H9 (cell line): Measurements from ENCODE around the gene TTC3. TPM values are rescaled to one million over a fixed set of nuclear protein-coding genes. Genes with fewer than 3 reads are reported as not detected.
A peak's percentile ranks its signal among the peaks of the same experiment; 100 is the strongest.

Source experiments
- DNase-seq: peaks from one replicate; pipeline ENCODE4 v3.0.0-alpha.2; 2017
- H2AFZ ChIP-seq: one replicate; pipeline ENCODE4 v1.6.1; 2013; ENCODE audit warnings: mild to moderate bottlenecking, low read length, control low read depth, moderate library complexity
- H2AK5ac ChIP-seq: 2 replicates; pipeline ENCODE4 v1.6.1; 2013; ENCODE audit warnings: low read length, control low read depth, mixed read lengths; ENCODE audit not compliant: insufficient read length
- H2BK120ac ChIP-seq: one replicate; pipeline ENCODE4 v1.6.1; 2013; ENCODE audit warnings: low read depth, mild to moderate bottlenecking, low read length, control low read depth, inconsistent platforms; ENCODE audit not compliant: poor library complexity, severe bottlenecking
- H2BK12ac ChIP-seq: 2 replicates; pipeline ENCODE4 v1.6.1; 2013; ENCODE audit warnings: low read length, control low read depth, mixed read lengths, low read depth; ENCODE audit not compliant: insufficient read length
- H2BK15ac ChIP-seq: 2 replicates; pipeline ENCODE4 v1.6.1; 2013; ENCODE audit warnings: low read depth, low read length, control low read depth
- H2BK20ac ChIP-seq: one replicate; pipeline ENCODE4 v1.6.1; 2013; ENCODE audit warnings: low read depth, mild to moderate bottlenecking, low read length, control low read depth, inconsistent platforms; ENCODE audit not compliant: poor library complexity, severe bottlenecking
- H2BK5ac ChIP-seq: 2 replicates; pipeline ENCODE4 v1.6.1; 2013; ENCODE audit warnings: low read length, control low read depth, mixed read lengths; ENCODE audit not compliant: insufficient read length
- H3K14ac ChIP-seq: 2 replicates; pipeline ENCODE4 v1.6.1; 2013; ENCODE audit warnings: low read length, control low read depth; ENCODE audit not compliant: insufficient read depth
- H3K18ac ChIP-seq: 2 replicates; pipeline ENCODE4 v1.6.1; 2013; ENCODE audit warnings: low read depth, mild to moderate bottlenecking, mixed read lengths, low read length, control low read depth; ENCODE audit not compliant: insufficient read length
- H3K23ac ChIP-seq: 2 replicates; pipeline ENCODE4 v1.6.1; 2013; ENCODE audit warnings: low read length, control low read depth, mixed read lengths, low read depth; ENCODE audit not compliant: insufficient read length
- H3K23me2 ChIP-seq: 2 replicates; pipeline ENCODE4 v1.6.1; 2013; ENCODE audit warnings: low read depth, mild to moderate bottlenecking, mixed read lengths, low read length, control low read depth; ENCODE audit not compliant: insufficient read length, poor library complexity, severe bottlenecking
- H3K27ac ChIP-seq: 2 replicates; pipeline ENCODE4 v1.5.1; 2013; ENCODE audit warnings: low read length, control low read depth, mixed read lengths, low read depth; ENCODE audit not compliant: insufficient read length
- H3K27me3 ChIP-seq: 2 replicates; pipeline ENCODE4 v1.6.1; 2013; ENCODE audit warnings: low read length, control low read depth, inconsistent platforms; ENCODE audit not compliant: insufficient read depth
- H3K4ac ChIP-seq: 2 replicates; pipeline ENCODE4 v1.6.1; 2013; ENCODE audit warnings: low read depth, mild to moderate bottlenecking, control low read depth, inconsistent platforms, low read length, moderate library complexity
- H3K4me1 ChIP-seq: 2 replicates; pipeline ENCODE4 v1.6.1; 2013; ENCODE audit warnings: low read length, control low read depth, inconsistent platforms; ENCODE audit not compliant: insufficient read depth
- H3K4me2 ChIP-seq: 2 replicates; pipeline ENCODE4 v1.6.1; 2013; ENCODE audit warnings: low read length, control low read depth, mixed read lengths; ENCODE audit not compliant: insufficient read length, insufficient read depth
- H3K56ac ChIP-seq: 2 replicates; pipeline ENCODE4 v1.6.1; 2013; ENCODE audit warnings: low read depth, mild to moderate bottlenecking, mixed read lengths, low read length, control low read depth; ENCODE audit not compliant: insufficient read length
- H3K79me1 ChIP-seq: 2 replicates; pipeline ENCODE4 v1.6.1; 2013; ENCODE audit warnings: low read depth, mild to moderate bottlenecking, moderate library complexity, low read length, control low read depth, inconsistent platforms; ENCODE audit not compliant: insufficient read depth, poor library complexity, severe bottlenecking
- H3K79me2 ChIP-seq: 2 replicates; pipeline ENCODE4 v1.6.1; 2013; ENCODE audit warnings: low read length, control low read depth, inconsistent platforms; ENCODE audit not compliant: insufficient read depth
- H3K9ac ChIP-seq: 2 replicates; pipeline ENCODE4 v1.6.1; 2013; ENCODE audit warnings: low read length, control low read depth, mixed read lengths; ENCODE audit not compliant: insufficient read length; ENCODE audit errors: extremely low read depth
- H3K9me3 ChIP-seq: one replicate; pipeline ENCODE4 v1.6.1; 2013; ENCODE audit warnings: low read depth, low read length, inconsistent platforms; ENCODE audit not compliant: control insufficient read depth
- H3T11ph ChIP-seq: one replicate; pipeline ENCODE4 v1.6.1; 2013; ENCODE audit warnings: mild to moderate bottlenecking, low read length, control low read depth, inconsistent platforms
- H4K20me1 ChIP-seq: one replicate; pipeline ENCODE4 v1.6.1; 2013; ENCODE audit not compliant: control insufficient read depth, insufficient read length, insufficient read depth
- H4K5ac ChIP-seq: 2 replicates; pipeline ENCODE4 v1.6.1; 2013; ENCODE audit warnings: low read depth, mild to moderate bottlenecking, mixed read lengths, low read length, control low read depth; ENCODE audit not compliant: insufficient read length
- H4K8ac ChIP-seq: replicated peaks from 2 replicates; pipeline ENCODE4 v1.6.1; 2013; ENCODE audit warnings: low read length, control low read depth, mixed read lengths, low read depth; ENCODE audit not compliant: insufficient read length
- H4K91ac ChIP-seq: 2 replicates; pipeline ENCODE4 v1.6.1; 2013; ENCODE audit warnings: low read depth, mild to moderate bottlenecking, moderate library complexity, mixed read lengths, low read length, control low read depth; ENCODE audit not compliant: insufficient read length
- H3K27ac Mint-ChIP-seq, 3 experiments: 2 replicates in 2 of 3; 3 replicates in 1 of 3; pipeline ENCODE4 v1.8.0; 2020 to 2021; ENCODE audit warnings: mixed read lengths in 3 of 3, mild to moderate bottlenecking in 1 of 3, moderate library complexity in 1 of 3
- H3K27me3 Mint-ChIP-seq: 2 replicates; pipeline ENCODE4 v1.8.0; 2021; ENCODE audit warnings: low read depth, mild to moderate bottlenecking, moderate library complexity, mixed read lengths
- H3K36me3 Mint-ChIP-seq, 3 experiments: 2 replicates in 2 of 3; 3 replicates in 1 of 3; pipeline ENCODE4 v1.8.0; 2020 to 2021; ENCODE audit warnings: low read depth in 3 of 3, mixed read lengths in 3 of 3; ENCODE audit not compliant: insufficient read depth in 1 of 3
- H3K4me1 Mint-ChIP-seq, 2 experiments: 2 replicates each; pipeline ENCODE4 v1.8.0; 2020; ENCODE audit warnings: mixed read lengths in 2 of 2
- H3K4me3 Mint-ChIP-seq, 2 experiments: 2 replicates in 1 of 2; 3 replicates in 1 of 2; pipeline ENCODE4 v1.8.0; 2020 to 2021; ENCODE audit warnings: mild to moderate bottlenecking in 2 of 2, mixed read lengths in 2 of 2, moderate library complexity in 1 of 2
- H3K9me3 Mint-ChIP-seq, 2 experiments: 2 replicates in 1 of 2; 3 replicates in 1 of 2; pipeline ENCODE4 v1.8.0; 2020; ENCODE audit warnings: mild to moderate bottlenecking in 2 of 2, mixed read lengths in 2 of 2, moderate library complexity in 1 of 2
- CTCF ChIP-seq: fragments of 200-600 bp; sonication (generic); conservative IDR thresholded peaks from 3 replicates; pipeline ENCODE4 v1.8.0; 2021; ENCODE audit warnings: antibody characterized with exemption, mild to moderate bottlenecking
- WGBS: extraction: QIAGEN DNeasy Blood & Tissue Kit; methylation state at CpG from one replicate; pipeline ENCODE4 v1.1.7; 2013; ENCODE audit warnings: missing lambda C conversion rate, low lambda C conversion rate, mixed read lengths; ENCODE audit not compliant: insufficient read length; ENCODE audit errors: extremely low coverage; 5-methylcytosine and 5-hydroxymethylcytosine counted together
- total RNA-seq: library from RNA; stranded (reverse); gene quantifications from 2 replicates; pipeline ENCODE4 v1.2.1, GENCODE V29; 2021

The TTC3 gene
- total RNA-seq, 1 experiment from 2014 or later: 46.5 TPM

GRCh38 chr21:37072274-37072987 lies 623 bp upstream of the TTC3 start:
- Mint-ChIP-seq H3K27me3 (peaks cover 24% of the 10 kb centered on the region), H3K4me3 (peak overlapping the region; percentile 65 to 75), H3K4me1 (peaks cover 24 to 30% of the 10 kb centered on the region in 2 experiments), H3K36me3 (peaks cover 0 to 12% (median 4%) of the 10 kb centered on the region in 3 experiments; a peak in 4 of 7 replicates), H3K9me3 (no peaks in the 10 kb centered on the region; a peak in 1 of 5 replicates), H3K27ac (peak overlapping the region; percentile 8 to 72 (median 70); a peak in 4 of 7 replicates)
- no peak overlapping the region; the same call in 1 of the 2 replicates for H3K4ac ChIP-seq
- H2AK5ac ChIP-seq: no peak overlapping the region
- no CpG with 5 or more reads among the region's 54 CpGs for WGBS
- H4K20me1 ChIP-seq: no peaks in the 10 kb centered on the region
- no peak overlapping the region for H3K56ac ChIP-seq
- H3K23ac ChIP-seq: no peak overlapping the region
- no peak overlapping the region for H2BK5ac ChIP-seq
- peak overlapping the region; percentile 75 for H3K9ac ChIP-seq
- peaks cover 11% of the 10 kb centered on the region; the same call in 1 of the 2 replicates for H3K27me3 ChIP-seq
- no peak overlapping the region for H2BK15ac ChIP-seq
- H3K23me2 ChIP-seq: peaks cover 14% of the 10 kb centered on the region
- no peaks in the 10 kb centered on the region for H3K9me3 ChIP-seq
- TF ChIP-seq CTCF: no peak
- peak overlapping the region; percentile 5 for H4K91ac ChIP-seq
- H3K4me1 ChIP-seq: peaks cover 5% of the 10 kb centered on the region; the same call in 1 of the 2 replicates
- H2BK120ac ChIP-seq: peak overlapping the region; percentile 53
- no peak overlapping the region for H2BK20ac ChIP-seq
- peak overlapping the region; percentile 97 for H3K14ac ChIP-seq
- peak overlapping the region; percentile 86 for H3K18ac ChIP-seq
- H3K4me2 ChIP-seq: peak overlapping the region; percentile 78
- 0 out of 2 replicates have a peak, but pooled peaks cover 3% of the 10 kb centered on the region for H3K79me2 ChIP-seq
- DNase-seq: no peak
- H3K79me1 ChIP-seq: no peaks in the 10 kb centered on the region
- H2BK12ac ChIP-seq: no peak overlapping the region
- peak overlapping the region; percentile 46 for H3T11ph ChIP-seq
- H3K27ac ChIP-seq: peak overlapping the region; percentile 26
- peak overlapping the region; percentile 14 for H4K5ac ChIP-seq
- H4K8ac ChIP-seq: peak overlapping the region; percentile 29
- H2AFZ ChIP-seq: peak overlapping the region; percentile 50
